ENCODE data around the gene LGI4. TPM values are rescaled to one million over a fixed set of nuclear protein-coding genes. Genes with fewer than 3 reads are reported as not detected.

The LGI4 gene
- total and polyA plus RNA-seq, 3 donors from 2014 or later, result 4.5 to 7.9 (median 4.5) TPM

DNA sequence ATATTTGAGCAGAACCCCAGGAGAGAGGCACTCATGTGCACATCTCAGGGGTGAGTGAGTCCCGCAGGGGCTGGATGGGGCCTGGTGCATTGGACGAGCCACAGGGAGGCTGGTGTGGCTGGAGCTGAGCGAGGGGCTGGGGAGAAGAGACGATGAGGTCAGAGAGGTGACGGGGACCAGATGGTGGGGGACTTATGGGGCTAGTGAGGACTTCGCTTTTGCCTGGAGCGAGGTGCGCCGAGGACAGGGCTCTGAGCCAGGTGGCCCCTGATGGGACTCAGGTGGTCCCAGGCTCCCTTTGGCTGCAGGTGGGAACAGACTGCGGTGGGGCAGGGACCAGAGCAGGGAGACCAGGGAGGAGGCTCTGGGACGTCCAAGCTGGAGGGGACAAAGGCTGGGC lies 26.1 kb downstream of the LGI4 start:
- 84 to 87% methylated on average over 11 of the region's 11 CpGs for WGBS, 2 donors
- Histone ChIP-seq H3K4me1 (no peaks in the 10 kb centered on the region), H3K4me3 (no peak overlapping the region), H3K27ac (no peak overlapping the region), H3K36me3 (ENCODE audit: low read depth, missing control alignments) (no peaks in the 10 kb centered on the region), H3K27me3 (no peaks in the 10 kb centered on the region), H3K9me3 (no peaks in the 10 kb centered on the region)
- no peak for TF ChIP-seq POLR2A (IDR thresholded peaks at IDR 0.05)
- TF ChIP-seq, protein P1, sequence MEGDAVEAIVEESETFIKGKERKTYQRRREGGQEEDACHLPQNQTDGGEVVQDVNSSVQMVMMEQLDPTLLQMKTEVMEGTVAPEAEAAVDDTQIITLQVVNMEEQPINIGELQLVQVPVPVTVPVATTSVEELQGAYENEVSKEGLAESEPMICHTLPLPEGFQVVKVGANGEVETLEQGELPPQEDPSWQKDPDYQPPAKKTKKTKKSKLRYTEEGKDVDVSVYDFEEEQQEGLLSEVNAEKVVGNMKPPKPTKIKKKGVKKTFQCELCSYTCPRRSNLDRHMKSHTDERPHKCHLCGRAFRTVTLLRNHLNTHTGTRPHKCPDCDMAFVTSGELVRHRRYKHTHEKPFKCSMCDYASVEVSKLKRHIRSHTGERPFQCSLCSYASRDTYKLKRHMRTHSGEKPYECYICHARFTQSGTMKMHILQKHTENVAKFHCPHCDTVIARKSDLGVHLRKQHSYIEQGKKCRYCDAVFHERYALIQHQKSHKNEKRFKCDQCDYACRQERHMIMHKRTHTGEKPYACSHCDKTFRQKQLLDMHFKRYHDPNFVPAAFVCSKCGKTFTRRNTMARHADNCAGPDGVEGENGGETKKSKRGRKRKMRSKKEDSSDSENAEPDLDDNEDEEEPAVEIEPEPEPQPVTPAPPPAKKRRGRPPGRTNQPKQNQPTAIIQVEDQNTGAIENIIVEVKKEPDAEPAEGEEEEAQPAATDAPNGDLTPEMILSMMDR (IDR thresholded peaks at IDR 0.05), result no peak
- intact Hi-C loops (cut with DNase I; ENCODE audit: low total_unique reads), result no loop called here
- DNase-seq, result no peak

DNA sequence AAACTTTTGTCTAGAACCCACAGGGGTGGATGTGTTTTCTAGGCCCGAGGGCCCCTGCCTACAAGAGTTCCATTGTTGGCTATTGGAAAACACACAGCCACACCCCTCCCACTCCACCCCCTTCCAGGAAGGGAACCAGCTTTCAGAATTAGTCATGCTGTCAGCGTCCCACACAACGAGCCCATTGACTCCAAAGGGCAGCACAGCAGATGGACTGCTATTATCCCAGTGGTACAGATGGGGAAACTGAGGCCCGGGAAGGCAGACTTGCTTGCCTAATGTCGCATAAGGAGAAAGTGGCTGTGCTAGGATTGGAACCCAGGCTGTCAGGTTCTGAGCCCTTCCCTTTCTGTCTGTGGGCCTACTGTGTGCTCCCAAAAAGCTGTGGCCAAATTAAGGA lies 27.3 kb downstream of the LGI4 start:
- Histone ChIP-seq H3K36me3 (ENCODE audit: low read depth, missing control alignments) (no peaks in the 10 kb centered on the region), H3K4me3 (no peak overlapping the region), H3K9me3 (no peaks in the 10 kb centered on the region), H3K27me3 (no peaks in the 10 kb centered on the region), H3K27ac (no peak overlapping the region), H3K4me1 (no peaks in the 10 kb centered on the region)
- TF ChIP-seq, protein P1 (IDR thresholded peaks at IDR 0.05), result no peak
- TF ChIP-seq POLR2A (IDR thresholded peaks at IDR 0.05), result no peak
- whole genome bisulfite sequencing, 2 donors, result 37 to 60% methylated on average over 5 of the region's 5 CpGs
- intact Hi-C loops (cut with DNase I; ENCODE audit: low total_unique reads), result no loop called here
- no peak for DNase-seq

DNA sequence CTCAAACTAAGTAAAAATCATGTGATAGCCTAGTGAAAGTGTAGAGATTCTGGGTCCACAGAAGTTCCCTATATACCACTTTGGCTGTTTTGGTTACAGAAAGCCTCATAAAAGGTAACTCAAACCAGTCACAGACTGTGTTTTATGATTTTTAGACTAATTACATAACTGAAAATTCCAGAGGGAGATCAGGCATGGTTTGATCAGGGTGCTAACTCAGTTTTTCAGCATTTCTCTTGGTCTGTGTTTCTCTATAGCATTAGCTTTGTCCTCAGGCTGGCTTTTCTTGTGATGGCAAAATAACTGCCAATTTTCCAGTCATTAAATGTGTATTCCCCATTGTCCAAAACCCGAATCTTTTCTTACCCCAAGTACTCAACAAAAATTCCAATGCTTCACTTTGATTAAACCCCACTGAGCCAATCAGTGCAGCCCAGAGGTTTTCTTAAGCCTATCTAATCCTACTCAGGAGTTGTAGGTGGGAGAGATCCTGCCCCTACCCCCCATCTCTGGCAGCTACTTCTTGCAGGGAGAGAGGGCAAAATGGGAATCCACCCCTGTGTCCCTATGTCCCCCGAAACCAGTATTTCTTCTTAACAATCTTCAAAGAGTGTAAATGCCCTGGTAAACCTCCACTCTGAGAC lies 27.8 kb downstream of the LGI4 start:
- intact Hi-C loops (cut with DNase I; ENCODE audit: low total_unique reads), result no loop called here
- no peak overlapping the region for H3K4me3 ChIP-seq
- H3K4me1 ChIP-seq, result no peaks in the 10 kb centered on the region
- H3K27ac ChIP-seq, result no peak overlapping the region
- WGBS, 2 donors, result 49 to 91% methylated on average over 1 to 2 of the region's 2 CpGs
- no peaks in the 10 kb centered on the region for H3K36me3 ChIP-seq (ENCODE audit: low read depth, missing control alignments)
- H3K9me3 ChIP-seq, result no peaks in the 10 kb centered on the region
- TF ChIP-seq, protein P1 (IDR thresholded peaks at IDR 0.05), result no peak
- TF ChIP-seq POLR2A (IDR thresholded peaks at IDR 0.05), result no peak
- no peaks in the 10 kb centered on the region for H3K27me3 ChIP-seq
- DNase-seq, result no peak

DNA sequence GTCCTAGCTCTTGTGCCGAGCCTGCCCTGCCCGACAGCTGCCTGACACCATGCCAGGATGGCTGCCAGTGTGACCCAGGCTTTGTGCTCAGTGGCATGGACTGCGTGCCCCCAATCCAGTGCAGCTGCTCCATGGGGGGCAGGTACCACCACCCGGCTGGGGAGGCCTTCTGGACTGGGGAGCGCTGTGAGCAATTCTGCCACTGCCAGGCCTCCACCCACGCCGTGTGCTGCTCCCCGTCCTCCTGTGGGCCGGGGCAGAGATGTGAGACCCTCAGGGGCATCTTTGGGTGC lies 28.6 kb downstream of the LGI4 start:
- H3K4me3 ChIP-seq, result no peak overlapping the region
- H3K4me1 ChIP-seq, result no peaks in the 10 kb centered on the region
- no peaks in the 10 kb centered on the region for H3K9me3 ChIP-seq
- no peaks in the 10 kb centered on the region for H3K27me3 ChIP-seq
- intact Hi-C loops (cut with DNase I; ENCODE audit: low total_unique reads), result no loop called here
- 85 to 95% methylated on average over 4 to 9 of the region's 9 CpGs for WGBS, 2 donors
- TF ChIP-seq POLR2A (IDR thresholded peaks at IDR 0.05), result no peak
- TF ChIP-seq, protein P1 (IDR thresholded peaks at IDR 0.05), result no peak
- H3K27ac ChIP-seq, result no peak overlapping the region
- no peaks in the 10 kb centered on the region for H3K36me3 ChIP-seq (ENCODE audit: low read depth, missing control alignments)
- DNase-seq, result no peak
